Measurements from ENCODE around the gene AKR7A2. TPM values are rescaled to one million over a fixed set of nuclear protein-coding genes. Genes with fewer than 3 reads are reported as not detected.

The AKR7A2 gene
- total RNA-seq, 2 donors from 2014 or later: 17.3 to 21.9 TPM

DNA sequence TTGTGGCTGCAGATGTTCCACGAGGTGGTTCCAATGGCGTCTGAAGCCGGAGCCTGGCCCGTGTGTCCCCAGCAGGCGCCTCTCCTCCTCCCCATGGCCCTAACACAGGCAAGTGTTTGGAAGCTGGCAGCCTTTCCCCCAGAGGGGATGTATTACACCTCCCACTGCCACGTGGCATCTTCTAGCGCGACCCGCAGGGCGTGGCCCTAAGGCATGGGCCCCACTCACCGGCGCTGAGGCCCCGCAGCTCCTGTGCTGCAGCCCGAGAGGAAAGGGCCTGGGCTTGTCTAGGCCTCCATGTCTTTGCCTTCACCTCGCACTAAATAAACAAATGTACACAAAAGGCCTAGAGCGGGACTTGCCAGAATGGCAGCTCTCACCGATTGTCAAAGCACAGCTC, 38.1 kb upstream of the AKR7A2 start:
- Mint-ChIP-seq H3K27me3 (no peaks in the 10 kb centered on the region), H3K4me3 (no peak overlapping the region), H3K27ac (peak overlapping the region; percentile 27), H3K36me3 (ENCODE audit: low read depth) (peaks cover 2% of the 10 kb centered on the region), H3K4me1 (peaks cover 4% of the 10 kb centered on the region)
- DNase-seq (no peak), ATAC-seq (no peak)
- H3K9me3 ChIP-seq (ENCODE audit: control insufficient read depth, low read length, poor library complexity, severe bottlenecking): no peaks in the 10 kb centered on the region

DNA sequence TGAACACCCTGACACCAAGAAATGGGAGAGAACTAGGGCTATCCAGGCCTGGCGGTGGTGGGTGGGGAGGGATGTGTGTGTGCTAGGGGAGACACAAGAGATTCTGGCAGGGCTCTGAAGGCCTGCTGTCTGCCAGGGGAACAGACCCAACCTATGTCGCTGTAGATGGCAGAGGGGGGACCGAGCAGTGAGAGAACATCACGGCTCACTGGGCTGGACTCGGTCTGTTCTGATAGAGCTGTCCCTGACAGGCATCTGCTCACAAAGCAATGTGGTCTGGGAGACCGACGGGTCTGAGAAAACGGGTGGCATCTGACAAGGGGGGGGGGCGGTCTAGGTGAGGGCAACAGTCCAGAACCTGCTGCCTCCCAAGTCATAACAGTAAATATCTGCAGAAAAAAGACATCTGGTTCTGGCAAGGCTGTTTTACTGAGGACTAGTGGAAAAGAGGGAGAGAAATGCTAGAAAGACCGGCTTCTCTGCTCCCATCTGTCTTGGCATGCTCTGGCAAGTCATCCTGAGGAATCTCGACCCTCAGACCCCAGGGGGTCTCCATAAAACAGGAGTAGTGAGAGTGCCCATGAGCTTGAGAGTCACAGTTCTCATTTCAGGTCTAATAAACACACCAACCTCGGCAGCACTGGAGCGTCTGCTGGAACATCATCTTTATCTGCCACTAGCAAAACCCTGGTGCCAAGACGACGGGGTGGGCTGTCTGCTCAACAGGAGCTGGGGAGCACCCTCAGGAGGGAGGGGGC, 36.7 kb upstream of the AKR7A2 start:
- H3K27me3 Mint-ChIP-seq: no peaks in the 10 kb centered on the region
- H3K4me1 Mint-ChIP-seq: peaks cover 4% of the 10 kb centered on the region
- ATAC-seq: no peak
- H3K27ac Mint-ChIP-seq: no peak overlapping the region
- H3K4me3 Mint-ChIP-seq: no peak overlapping the region
- DNase-seq: no peak
- peaks cover 2% of the 10 kb centered on the region for H3K36me3 Mint-ChIP-seq (ENCODE audit: low read depth)
- H3K9me3 ChIP-seq (ENCODE audit: control insufficient read depth, low read length, poor library complexity, severe bottlenecking): no peaks in the 10 kb centered on the region

DNA sequence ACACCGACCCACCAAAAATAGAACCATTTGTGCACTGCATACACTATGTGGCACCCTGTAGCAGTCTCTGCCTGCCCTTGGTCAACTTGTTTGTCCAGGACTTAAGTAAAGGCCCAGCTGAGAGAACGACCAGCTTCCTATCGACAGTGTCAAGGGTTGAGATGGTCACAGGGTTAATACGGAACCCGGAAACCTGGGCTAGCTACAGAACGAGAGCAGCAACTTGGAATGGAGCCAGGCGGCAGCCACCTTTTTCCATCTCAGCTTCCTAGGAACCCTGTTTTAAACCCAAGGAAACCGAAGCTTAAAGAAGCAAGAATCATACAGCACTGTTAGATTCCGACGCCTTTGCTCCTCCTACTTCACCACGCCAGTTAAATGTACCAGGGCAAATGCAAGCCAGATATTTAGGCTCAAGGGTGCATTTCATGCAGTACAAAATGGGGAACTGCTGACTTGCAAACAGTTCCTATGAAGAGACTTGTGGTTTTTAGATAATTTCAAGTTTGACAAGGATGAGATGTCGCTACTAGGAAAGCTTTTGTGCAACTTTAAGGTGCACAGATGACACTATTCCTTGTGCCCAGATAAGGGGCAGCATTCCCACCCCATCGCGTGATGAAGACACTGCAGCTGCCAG, 35.7 kb upstream of the AKR7A2 start:
- H3K36me3 Mint-ChIP-seq (ENCODE audit: low read depth): peaks cover 2% of the 10 kb centered on the region
- H3K27me3 Mint-ChIP-seq: no peaks in the 10 kb centered on the region
- H3K4me1 Mint-ChIP-seq: peaks cover 4% of the 10 kb centered on the region
- H3K9me3 ChIP-seq (ENCODE audit: control insufficient read depth, low read length, poor library complexity, severe bottlenecking): no peaks in the 10 kb centered on the region
- DNase-seq (no peak), ATAC-seq (no peak)
- no peak overlapping the region for H3K27ac Mint-ChIP-seq
- no peak overlapping the region for H3K4me3 Mint-ChIP-seq

DNA sequence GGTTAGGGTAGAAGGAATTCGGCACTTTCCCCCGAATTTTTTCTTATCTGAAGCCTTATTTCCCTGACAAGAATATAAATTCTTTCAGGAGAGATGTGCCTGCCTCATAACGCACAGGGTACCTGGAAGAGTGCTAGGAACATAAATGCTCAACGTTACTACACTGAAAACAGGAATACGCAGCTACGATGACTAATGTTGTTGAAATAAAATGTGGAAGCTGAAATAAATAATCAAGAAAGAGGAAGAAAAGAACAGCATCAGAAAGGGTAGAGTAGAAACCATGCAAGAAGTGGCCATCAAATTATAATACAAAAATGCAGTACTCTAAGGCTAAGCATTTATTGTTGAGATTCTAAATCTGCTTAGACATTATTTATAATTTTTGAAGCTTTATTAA, 34.1 kb upstream of the AKR7A2 start:
- ATAC-seq: no peak
- H3K27me3 Mint-ChIP-seq: no peaks in the 10 kb centered on the region
- H3K4me3 Mint-ChIP-seq: no peak overlapping the region
- H3K4me1 Mint-ChIP-seq: peaks cover 10% of the 10 kb centered on the region
- H3K9me3 ChIP-seq (ENCODE audit: control insufficient read depth, low read length, poor library complexity, severe bottlenecking): no peaks in the 10 kb centered on the region
- no peak overlapping the region for H3K27ac Mint-ChIP-seq
- DNase-seq: no peak
- H3K36me3 Mint-ChIP-seq (ENCODE audit: low read depth): peaks cover 2% of the 10 kb centered on the region

DNA sequence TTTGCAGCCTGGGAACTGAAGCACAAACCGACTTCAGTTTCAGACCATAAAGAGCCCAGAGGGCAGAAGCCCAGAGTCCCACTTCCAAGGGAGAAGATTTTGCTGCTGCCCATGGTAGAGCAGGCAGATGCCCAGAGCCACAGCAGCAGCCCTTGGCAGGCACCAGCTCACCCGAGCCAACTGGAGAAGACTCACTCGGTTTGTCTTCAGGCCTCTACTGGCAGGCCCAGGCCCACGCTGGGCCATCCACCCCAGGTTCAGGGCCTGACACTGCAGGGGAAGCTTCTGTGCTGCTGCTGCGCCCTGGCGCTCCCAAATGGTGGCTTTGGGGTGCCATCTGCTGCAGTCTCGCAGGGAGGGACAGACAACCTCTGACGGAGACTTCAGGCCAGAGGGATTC, 33.4 kb upstream of the AKR7A2 start:
- H3K27ac Mint-ChIP-seq: no peak overlapping the region
- H3K27me3 Mint-ChIP-seq: no peaks in the 10 kb centered on the region
- H3K4me1 Mint-ChIP-seq: peaks cover 10% of the 10 kb centered on the region
- H3K9me3 ChIP-seq (ENCODE audit: control insufficient read depth, low read length, poor library complexity, severe bottlenecking): no peaks in the 10 kb centered on the region
- H3K4me3 Mint-ChIP-seq: no peak overlapping the region
- DNase-seq (no peak), ATAC-seq (no peak)
- peaks cover 2% of the 10 kb centered on the region for H3K36me3 Mint-ChIP-seq (ENCODE audit: low read depth)

DNA sequence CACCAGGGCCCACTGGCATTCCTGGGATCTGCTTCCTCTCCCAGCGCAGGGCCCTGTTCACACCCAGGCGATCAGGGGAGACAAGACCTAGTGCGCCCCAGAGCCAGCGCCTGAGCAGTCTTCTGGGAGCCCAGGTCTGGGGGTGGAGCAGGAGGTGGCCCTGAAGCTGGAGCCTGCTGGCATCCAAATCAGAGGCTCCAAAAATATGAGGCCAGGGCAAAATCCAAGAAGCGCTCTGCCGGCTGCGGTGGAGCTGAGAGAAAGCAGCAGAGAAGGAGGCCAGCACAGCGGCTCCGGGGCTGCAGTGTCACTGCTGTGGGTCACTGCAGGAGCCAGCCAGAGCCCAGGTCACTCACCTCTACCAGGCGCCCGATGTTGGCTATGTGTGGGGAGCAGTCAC, 32.9 kb upstream of the AKR7A2 start:
- Mint-ChIP-seq H3K27me3 (no peaks in the 10 kb centered on the region), H3K36me3 (ENCODE audit: low read depth) (no peaks in the 10 kb centered on the region), H3K4me1 (peaks cover 6% of the 10 kb centered on the region), H3K27ac (no peak overlapping the region), H3K4me3 (no peak overlapping the region)
- DNase-seq (no peak), ATAC-seq (no peak)
- H3K9me3 ChIP-seq (ENCODE audit: control insufficient read depth, low read length, poor library complexity, severe bottlenecking): no peaks in the 10 kb centered on the region

DNA sequence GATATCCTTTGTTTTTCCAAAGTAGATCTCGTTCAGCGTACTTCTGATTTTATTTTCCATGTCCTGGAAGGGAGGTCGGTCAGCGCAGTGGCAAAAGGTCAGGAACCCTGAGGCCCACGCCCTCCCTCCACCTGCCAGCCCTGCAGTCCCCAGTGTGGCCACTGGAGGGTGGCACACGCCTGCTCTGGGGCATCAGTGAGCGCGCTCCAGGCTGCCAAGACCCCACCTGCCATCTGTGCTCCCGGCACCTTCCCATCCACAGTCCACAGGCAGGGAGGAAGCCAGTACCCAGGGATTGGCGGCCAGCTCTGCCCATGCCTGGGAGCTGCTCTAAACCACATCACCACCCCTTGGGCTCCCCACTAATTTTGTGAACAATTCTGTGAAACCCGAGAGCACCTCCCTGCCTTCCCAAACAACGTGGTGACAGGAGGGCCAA, 32.4 kb upstream of the AKR7A2 start:
- Mint-ChIP-seq H3K27ac (no peak overlapping the region), H3K36me3 (ENCODE audit: low read depth) (no peaks in the 10 kb centered on the region), H3K27me3 (no peaks in the 10 kb centered on the region), H3K4me1 (peaks cover 6% of the 10 kb centered on the region), H3K4me3 (no peak overlapping the region)
- DNase-seq: peak in 1 of 3 donors; percentile 35
- peak; percentile 64 for ATAC-seq
- no peaks in the 10 kb centered on the region for H3K9me3 ChIP-seq (ENCODE audit: control insufficient read depth, low read length, poor library complexity, severe bottlenecking)

DNA sequence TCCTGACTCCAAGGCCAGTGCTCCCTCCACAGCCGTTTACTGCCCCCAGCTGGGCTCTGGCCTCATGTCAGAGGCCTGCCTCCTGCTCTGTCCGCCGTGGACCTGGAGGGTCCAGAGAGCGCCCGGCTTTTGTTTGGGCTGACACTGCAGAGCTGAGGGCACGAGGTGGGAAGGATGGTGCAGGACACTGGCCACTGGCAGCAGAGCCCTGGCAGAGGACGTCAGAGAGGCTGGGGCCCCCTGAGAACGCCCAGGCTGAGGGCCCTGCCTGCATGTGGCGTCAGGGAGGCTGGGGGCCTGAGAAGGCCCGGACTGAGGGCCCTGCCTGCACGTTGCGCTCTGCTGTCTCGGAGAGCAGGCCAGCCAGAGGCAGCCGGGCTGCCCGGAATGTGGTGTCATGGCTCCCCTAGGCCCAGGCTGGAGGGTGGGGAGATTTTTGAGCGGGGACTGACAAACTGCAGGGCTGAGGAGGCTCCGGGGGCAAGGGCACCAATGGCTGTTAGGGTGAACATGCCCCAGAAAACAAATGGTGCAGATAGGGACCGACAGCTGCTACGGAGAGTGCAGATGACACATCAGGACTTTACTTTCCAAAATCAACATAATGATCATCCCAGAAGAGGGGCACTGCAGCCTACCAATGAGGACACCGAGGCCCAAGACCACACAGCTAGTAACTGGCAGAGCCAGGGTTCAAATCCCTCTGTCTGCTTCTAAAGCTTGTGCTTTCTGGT, 31.8 kb upstream of the AKR7A2 start:
- H3K27me3 Mint-ChIP-seq: no peaks in the 10 kb centered on the region
- peaks cover 6% of the 10 kb centered on the region for H3K4me1 Mint-ChIP-seq
- H3K36me3 Mint-ChIP-seq (ENCODE audit: low read depth): no peaks in the 10 kb centered on the region
- no peak for ATAC-seq
- no peak for DNase-seq
- no peak overlapping the region for H3K27ac Mint-ChIP-seq
- no peaks in the 10 kb centered on the region for H3K9me3 ChIP-seq (ENCODE audit: control insufficient read depth, low read length, poor library complexity, severe bottlenecking)
- no peak overlapping the region for H3K4me3 Mint-ChIP-seq

DNA sequence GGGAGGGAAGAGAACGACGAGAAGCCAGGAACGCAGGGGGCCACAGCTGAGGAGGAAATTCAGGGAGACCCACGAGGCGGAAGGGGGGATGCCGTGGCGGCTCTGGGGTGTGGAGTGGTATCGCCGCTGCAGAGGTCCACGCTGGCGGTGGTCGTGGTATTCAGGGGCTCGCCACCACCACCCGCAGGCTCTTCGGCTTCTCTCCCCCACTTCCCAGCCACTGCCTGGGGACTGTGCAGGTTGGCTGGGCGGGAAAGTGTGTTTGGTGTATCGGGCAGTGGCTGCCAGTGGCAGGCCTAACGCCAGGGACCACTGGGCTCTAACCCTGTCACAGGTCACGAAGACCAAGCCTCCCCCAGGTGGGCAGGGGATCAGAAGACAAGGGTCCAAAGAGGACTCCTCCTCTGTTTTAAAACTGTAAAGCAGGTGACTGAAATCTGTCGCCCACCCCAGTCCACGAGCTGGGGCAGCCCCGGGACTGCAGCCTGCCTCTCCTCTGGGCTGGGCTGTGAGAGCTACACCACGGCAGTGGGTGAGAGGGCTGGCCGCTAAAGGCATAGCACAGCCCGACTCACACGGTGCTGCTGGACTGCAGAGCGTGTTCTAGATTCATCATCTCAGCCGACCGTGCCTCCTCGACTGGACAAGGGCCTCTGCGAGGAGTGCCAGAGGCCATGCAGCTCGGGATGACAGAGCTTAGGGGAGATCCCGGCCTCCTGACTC, 31.1 kb upstream of the AKR7A2 start:
- no peak for ATAC-seq
- no peak overlapping the region for H3K4me3 Mint-ChIP-seq
- no peaks in the 10 kb centered on the region for H3K27me3 Mint-ChIP-seq
- peaks cover 6% of the 10 kb centered on the region for H3K4me1 Mint-ChIP-seq
- DNase-seq: no peak
- no peaks in the 10 kb centered on the region for H3K9me3 ChIP-seq (ENCODE audit: control insufficient read depth, low read length, poor library complexity, severe bottlenecking)
- no peak overlapping the region for H3K27ac Mint-ChIP-seq
- H3K36me3 Mint-ChIP-seq (ENCODE audit: low read depth): no peaks in the 10 kb centered on the region

DNA sequence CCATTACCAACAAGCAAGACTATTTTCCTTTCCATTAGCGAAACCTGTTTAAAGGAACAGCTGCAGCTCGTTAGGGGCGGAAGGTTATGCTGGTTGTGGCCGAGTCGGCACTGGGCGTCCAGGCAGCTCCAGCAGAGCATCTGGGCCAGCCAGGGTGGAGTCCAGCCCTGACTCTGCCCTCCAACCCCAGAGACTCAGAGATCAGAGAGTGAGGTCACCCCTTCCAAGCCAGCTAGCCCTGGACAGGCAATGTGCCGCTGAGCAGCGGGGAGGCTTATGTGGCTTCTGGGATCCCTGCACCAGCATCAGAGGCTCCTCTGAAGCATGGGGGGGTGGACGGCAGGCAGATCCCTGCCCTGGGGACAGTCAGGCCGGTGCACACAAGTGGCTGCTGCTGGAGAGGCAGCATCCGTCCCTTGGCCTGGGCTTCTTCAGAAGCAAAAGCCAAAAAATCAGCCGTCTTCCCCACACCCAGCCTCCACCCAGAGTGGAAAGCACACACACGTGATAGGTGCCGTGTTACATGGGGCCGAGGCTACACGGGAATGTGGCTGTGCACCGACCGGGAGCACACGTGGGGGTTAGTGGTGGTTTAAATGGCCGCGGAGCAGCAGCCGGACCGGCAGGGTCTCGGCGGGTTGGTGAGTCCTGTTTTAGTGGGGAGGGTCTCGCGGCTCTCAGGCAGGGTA, 30.3 kb upstream of the AKR7A2 start:
- peak overlapping the region; percentile 79 for H3K27ac Mint-ChIP-seq
- DNase-seq: no peak
- no peaks in the 10 kb centered on the region for H3K36me3 Mint-ChIP-seq (ENCODE audit: low read depth)
- no peaks in the 10 kb centered on the region for H3K9me3 ChIP-seq (ENCODE audit: control insufficient read depth, low read length, poor library complexity, severe bottlenecking)
- no peaks in the 10 kb centered on the region for H3K27me3 Mint-ChIP-seq
- ATAC-seq: no peak
- H3K4me1 Mint-ChIP-seq: peaks cover 8% of the 10 kb centered on the region
- no peak overlapping the region for H3K4me3 Mint-ChIP-seq

DNA sequence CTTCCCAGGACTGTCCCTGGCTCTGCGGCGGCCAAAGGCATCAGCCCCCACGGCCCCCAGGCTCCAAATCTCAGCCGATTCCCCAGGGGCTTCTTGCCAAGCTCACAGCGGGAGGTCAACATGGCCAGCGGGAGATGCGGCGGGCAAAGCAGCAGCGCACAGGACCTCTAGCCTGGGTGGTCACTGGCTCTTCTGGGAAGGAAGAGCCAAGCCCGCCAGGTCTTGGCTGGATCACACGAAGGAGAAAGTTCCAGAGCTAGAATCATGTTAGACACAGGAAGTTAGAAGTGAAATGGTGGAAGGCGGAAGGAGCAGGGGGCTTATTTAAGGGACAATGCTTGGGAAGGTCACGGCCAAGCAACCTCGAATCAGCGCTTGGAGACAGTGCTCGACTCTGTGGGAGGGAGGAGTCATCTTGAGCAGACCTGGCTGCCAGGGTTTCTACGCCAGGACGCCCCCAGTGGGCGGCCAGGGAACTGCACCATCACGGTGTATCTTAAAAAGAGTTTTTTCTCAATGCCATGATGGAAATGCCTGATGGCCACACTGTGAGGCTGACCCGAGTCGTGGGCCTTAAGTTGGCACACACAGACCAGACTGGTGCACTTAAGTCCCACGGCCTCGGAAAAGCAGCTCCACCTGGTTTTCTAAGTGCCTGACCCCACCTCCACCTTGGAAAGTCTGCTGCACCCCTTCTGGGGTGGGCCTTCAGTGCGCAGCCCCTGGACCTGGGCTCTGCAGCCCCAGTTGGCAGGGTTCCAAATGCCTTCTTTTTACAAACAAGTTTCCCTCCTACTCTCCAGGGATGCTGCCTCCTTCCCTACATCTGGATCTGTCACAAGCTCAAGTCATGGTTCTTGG, 29.5 kb upstream of the AKR7A2 start:
- no peak overlapping the region for H3K4me3 Mint-ChIP-seq
- H3K4me1 Mint-ChIP-seq: peaks cover 8% of the 10 kb centered on the region
- no peaks in the 10 kb centered on the region for H3K27me3 Mint-ChIP-seq
- DNase-seq: peak; percentile 55 to 73 (median 56)
- H3K36me3 Mint-ChIP-seq (ENCODE audit: low read depth): no peaks in the 10 kb centered on the region
- peak overlapping the region; percentile 79 for H3K27ac Mint-ChIP-seq
- peak; percentile 86 for ATAC-seq
- no peaks in the 10 kb centered on the region for H3K9me3 ChIP-seq (ENCODE audit: control insufficient read depth, low read length, poor library complexity, severe bottlenecking)

DNA sequence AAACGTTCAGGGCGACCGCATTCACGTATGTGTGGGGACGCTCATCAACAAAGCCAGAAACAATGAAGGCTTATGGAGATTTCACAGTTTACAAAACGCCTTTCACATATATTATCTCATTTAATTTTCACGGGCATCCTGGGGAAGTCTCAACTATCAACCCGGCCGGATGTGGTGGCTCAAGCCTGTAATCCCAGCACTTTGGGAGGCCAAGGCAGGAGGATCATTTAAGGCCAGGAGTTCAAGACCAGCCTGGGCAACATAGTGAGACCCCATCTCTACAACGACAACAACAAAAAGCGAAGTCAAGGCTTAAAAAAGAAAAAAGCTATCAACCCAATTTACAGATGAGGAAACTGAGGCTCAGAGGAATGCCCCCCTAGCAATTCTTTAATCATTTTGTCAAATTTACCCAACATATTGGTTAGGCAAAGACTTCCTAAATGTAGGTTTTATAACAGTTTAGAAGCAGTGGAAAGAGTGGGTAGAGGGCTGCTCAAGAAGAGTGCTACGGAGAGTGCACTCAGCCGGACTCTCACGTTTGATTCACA, 28.5 kb upstream of the AKR7A2 start:
- ATAC-seq (no peak), DNase-seq (no peak)
- Mint-ChIP-seq H3K4me3 (no peak overlapping the region), H3K4me1 (peaks cover 8% of the 10 kb centered on the region), H3K36me3 (ENCODE audit: low read depth) (no peaks in the 10 kb centered on the region), H3K27me3 (no peaks in the 10 kb centered on the region), H3K27ac (no peak overlapping the region)
- H3K9me3 ChIP-seq (ENCODE audit: control insufficient read depth, low read length, poor library complexity, severe bottlenecking): no peaks in the 10 kb centered on the region

Data from T-helper 17 cell (primary cell).